GF-D8 (cell line): ENCODE measurements around the gene ANKMY1.
"Not testable (repeated sequence)": the region's sequence is repeated elsewhere in the genome, so short reads cannot be mapped to it uniquely, and the experiment has no call there.

ENCODE experiments used
- DNase-seq: peaks from one replicate; lab custom pipeline; 2025; lab: John Stamatoyannopoulos, UW

The ANKMY1 gene

GRCh38 chr2:240568678-240569522 lies 11.1 kb upstream of the ANKMY1 start:
- peak; percentile 2 for DNase-seq

DNA sequence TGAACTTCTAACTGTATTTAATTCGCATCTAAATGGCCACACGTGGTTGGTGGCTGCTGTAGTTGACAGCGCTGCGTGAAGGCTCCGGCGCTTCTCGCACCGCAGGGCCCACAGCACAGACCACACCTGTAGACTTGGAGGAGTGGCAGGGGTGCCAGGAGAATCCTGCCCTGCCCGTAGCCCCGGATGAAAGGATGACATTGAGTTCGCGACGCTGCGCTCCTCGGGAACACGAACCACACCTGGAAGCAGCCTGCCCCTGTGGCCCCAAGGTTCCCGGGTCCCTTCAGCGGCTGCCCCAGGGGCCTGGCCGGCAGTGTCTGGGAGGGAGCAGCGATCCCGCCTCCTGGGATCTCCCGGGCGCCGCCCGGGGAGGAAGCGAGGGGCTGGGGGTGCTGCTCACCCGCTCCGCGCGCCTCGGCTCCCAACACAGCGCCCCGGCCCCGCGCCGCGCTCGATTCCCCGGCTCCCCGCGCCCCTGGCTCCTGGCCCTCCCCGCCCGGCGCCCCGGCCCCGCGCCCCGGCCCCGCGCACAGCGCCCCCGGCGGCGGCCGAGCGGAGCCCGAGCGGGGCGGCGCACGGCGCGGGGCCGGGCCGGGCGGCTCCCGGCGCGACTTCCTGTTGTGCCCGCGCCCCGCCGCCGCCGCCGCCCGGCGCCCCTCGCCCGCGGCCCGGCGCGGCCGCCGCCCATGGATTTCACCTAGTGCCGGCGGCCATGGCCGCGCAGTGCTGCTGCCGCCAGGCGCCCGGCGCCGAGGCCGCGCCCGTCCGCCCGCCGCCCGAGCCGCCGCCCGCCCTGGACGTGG lies 10.3 kb upstream of the ANKMY1 start, which contains the start of gene RNPEPL1:
RNPEPL1 (plus strand) TSS at position 613 of the 806 bp plus-strand sequence; CDS start at position 716, 103 bp downstream.
- peak; percentile 6 for DNase-seq

- peak; percentile 31 for DNase-seq
These were observed 9.5 kb upstream of the ANKMY1 start for GRCh38 chr2:240567137-240567871.

GRCh38 chr2:240566203-240567136 lies 8.7 kb upstream of the ANKMY1 start:
- DNase-seq, result peak; percentile 78

- peak; percentile 93 for DNase-seq
These were observed 7.8 kb upstream of the ANKMY1 start for GRCh38 chr2:240565333-240566202.

DNA sequence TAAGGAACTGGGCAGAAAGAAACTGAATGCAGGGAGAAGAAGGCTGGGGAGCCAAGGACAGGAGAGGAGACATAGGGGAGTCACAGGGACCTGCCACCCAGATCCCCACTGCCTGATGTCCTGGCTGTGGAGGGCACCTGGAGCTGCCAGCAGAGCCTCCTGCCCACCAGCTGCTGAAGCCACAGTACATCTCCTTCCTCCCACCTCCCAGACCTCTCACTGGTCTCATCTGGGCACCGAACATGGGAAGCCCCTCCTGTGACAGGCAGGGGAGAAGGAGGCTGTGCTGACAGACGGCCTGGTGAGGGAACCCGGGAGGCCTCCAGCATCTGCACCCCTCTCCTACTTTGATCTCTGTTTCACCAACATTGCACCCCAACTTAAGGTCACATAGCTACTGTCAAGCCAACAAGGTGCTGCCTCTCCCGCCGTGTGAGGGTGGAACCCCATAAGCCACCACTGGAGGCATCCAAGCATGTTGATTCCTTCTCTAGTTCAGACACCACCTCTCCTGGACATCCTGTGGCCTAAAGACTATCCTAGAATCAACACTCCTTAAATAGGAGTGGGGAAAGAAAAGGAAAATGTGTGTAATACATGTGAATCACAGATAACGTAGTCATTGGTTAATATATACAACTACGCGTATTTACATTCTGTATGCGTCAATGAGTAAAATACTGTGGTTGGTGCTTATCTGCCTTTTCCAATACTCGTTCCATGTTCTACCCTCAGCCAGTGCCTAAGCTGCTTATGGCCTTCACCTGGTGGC lies 7.0 kb upstream of the ANKMY1 start:
- peak; percentile 0 for DNase-seq

DNA sequence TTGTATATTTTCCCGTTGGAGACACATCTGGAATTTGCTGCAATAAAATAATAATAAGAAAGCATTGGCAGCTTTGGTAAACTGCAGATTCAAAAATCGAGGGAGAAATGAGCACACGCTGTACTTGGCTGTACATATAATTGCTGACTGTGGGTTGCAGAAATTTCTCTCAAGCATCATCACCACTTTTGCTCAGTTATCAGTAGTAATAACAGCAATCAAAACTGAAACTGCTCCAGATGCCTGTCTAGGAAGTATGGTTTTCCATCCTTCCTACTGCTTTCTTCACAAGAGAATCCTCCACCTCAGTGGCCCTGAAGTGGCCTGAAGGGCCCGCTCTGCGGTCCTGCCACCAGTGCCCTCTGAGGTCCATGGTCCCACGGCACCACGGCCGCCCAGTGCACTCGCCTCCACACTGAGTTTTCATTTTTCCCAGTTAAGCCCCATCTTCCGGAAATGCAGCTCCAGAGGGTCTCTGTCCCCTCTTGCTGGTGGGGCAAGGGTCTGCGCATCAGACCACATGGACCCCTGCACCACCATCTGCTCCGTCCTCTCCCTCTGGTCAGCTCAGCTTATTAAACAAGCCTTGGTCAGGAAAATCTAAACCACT lies 6.3 kb upstream of the ANKMY1 start:
- no peak for DNase-seq

- DNase-seq, result not testable (repeated sequence)
These were observed 5.4 kb upstream of the ANKMY1 start for GRCh38 chr2:240563231-240563630.

GRCh38 chr2:240561325-240561971 lies 3.7 kb upstream of the ANKMY1 start:
- DNase-seq, result peak; percentile 18

DNA sequence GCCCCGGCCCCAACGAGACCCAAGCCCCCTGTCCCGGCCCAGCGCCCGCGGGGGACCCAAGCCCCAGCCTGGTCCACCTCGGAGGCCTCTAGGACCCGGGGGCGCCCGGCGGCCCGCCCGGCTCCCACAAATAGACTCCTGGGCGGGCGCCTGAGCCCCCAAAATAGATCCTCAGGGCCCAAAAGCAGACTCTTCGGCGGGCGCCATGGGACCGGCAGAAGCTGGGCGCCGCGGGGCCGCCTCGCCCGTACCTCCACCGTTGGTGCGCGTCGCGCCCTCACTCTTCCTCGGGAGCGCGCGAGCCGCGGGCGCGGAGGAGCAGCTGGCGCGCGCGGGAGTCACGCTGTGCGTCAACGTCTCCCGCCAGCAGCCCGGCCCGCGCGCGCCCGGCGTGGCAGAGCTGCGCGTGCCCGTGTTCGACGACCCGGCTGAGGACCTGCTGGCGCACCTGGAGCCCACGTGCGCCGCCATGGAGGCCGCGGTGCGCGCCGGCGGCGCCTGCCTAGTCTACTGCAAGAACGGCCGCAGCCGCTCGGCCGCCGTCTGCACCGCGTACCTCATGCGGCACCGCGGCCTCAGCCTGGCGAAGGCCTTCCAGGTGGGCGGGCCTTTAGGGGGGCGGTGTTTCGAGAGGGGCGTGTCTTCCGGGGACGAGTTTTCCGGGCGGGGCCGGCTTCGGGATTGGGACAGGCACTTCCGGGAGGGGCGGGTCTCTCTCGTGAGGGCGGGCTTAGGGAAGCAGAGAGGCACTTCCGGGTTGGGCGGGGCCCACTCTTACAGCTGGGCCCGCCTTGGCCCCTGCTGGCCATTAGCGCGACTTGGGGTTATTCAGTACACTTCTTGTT lies 2.9 kb upstream of the ANKMY1 start:
- DNase-seq, result peak; percentile 92

DNA sequence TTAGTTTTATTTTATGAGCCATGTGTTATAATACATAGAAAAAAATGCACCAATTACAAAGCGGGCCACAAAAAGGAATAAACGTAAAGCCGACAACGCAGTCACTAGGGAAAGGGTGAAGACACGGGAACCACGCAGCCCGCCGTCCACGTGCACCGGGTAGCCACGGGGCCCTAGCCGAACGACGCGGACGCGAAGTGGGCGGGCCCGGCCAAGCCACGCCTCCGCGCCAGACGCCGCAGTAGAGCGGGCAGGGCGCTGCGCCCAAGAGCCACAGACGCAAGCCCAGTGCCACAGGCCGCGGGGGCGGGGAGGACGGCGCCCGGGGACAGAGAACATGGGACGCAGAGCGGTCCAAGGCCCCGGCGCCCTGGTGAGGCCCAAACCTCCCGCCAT lies 2.3 kb upstream of the ANKMY1 start, which contains the start of gene DUSP28:
DUSP28 (plus strand) TSS at position 274 of the 396 bp plus-strand sequence. CDS start 328 bp downstream, outside the sequence.
- DNase-seq, result peak; percentile 74

DNA sequence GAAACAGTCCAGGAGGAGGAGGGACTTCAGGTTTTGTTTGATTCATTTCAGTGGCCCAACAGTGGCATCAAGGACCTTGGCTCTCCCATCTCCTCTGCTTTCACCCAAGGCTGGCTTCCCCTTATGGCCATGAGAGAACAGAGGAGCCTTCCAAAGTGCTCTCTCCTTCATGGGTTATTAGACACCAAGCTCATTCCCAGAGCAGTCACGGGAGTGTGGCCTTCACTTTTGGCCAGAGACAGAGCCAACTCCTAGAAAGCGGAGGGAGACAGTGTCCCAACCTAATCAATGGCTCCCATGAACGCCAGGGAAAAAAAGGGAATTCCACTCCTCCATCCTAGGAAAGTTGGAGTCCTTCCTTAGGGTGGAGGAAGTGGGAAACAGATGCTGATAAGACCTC lies 1.5 kb upstream of the ANKMY1 start:
- DNase-seq, result no peak

GRCh38 chr2:240558236-240558761 lies 511 bp upstream of the ANKMY1 start:
- DNase-seq, result no peak

DNA sequence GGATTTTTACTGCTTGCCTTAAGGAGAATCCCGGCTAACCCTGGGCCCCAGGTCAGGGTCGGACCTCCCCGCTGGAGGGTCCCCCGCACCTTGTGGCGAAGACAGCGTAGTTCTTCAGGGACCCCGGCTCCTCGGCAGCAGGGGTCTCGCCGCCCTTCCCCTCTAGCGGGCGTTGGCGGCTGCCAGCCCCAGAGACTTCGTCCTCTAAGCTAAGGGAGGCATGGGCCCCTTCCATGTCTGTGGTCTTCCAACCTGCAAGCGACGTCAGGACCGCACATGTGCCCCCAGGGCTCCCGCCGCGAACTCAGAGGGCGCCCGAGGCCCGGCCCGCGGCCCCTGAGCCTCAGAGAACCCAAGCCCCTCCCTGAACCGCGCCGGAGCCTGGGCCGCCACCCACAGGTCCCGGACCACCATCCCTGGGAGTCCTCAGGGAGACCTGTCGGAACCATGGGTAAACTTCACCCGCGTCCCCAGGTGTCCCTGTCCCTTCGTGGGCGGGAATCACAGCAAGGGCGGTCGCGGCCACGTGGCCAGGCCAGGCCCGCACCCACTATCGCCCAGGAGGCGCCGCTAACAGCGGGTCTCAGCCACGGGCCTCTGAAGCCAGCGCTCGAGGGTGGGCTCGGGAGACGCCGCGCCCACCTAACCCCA lies 562 bp downstream of the ANKMY1 start:
- DNase-seq, result no peak

DNA sequence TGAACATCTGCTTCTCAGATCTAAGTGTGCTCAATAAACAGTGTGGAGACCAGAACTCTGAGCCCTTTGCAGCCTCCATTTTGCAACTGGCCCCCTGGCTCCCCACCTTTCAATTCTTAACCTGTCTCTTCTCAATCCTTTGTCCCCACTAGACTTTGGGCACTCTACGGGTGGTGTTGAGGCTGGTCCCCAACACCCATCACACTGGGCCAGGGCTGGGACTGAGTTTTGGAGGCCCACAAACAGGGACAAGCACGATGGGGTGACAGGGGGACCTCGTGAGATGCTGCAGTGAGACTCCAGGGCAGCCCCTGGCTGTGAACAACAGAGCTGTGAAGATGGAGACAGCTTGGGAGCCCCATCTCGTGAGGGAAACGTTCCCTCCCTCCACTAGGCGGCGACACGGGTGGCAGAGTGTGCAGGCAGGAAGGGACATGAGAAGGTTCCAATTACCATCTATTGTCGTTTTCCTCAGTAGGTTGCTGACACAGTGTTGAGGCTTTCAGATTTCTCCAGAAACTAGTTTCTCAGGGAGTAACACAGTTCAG lies 1.2 kb downstream of the ANKMY1 start:
- no peak for DNase-seq
